Activated effector memory CD4-positive, alpha-beta T cell treated with anti-CD3 and anti-CD28 coated beads, Interleukin-2, amount 50 U/mL, for 16 hours (primary cell): ENCODE data around the gene CELA3A.
"Not testable (repeated sequence)": the region's sequence is repeated elsewhere in the genome, so short reads cannot be mapped to it uniquely, and the experiment has no call there.

ENCODE experiments used
- DNase-seq: peaks from one replicate; pipeline ENCODE4 v3.0.0-alpha.2; 2020

The CELA3A gene

DNA sequence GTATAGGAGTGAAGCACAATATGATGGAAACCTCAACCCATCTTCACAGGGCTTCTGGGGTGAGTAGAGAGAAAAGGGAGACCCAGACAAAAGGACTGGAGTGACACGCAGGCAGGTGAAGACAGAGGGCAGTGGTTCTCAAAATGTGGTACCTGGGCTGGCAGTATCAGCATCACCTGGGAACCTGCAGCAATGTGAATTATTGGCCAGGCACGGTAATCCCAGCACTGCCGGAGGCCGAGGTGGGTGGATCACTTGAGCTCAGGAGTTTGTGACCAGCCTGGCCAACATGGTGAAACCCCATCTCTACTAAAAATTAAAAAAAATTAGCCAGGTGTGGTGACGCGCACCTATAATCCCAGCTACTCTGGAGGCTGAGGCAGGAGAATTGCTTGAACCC, 19.3 kb upstream of the CELA3A start:
- DNase-seq, result not testable (repeated sequence)

DNA sequence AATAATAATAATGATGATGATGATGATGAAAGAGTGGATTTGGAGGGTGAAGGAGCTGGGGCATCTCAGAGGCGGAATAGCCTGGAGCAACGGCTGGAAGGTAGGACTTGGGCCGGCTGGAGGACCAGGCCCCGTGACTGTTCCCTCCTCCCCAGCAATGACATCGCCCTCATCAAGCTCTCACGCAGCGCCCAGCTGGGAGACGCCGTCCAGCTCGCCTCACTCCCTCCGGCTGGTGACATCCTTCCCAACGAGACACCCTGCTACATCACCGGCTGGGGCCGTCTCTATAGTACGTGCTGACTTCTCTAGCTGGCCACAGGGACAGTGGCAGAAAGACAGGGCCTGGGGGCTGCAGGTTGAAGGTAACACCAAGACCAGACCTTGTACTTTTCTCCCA, 17.9 kb upstream of the CELA3A start:
- not testable (repeated sequence) for DNase-seq

GRCh38 chr1:21985893-21986292, 15.6 kb upstream of the CELA3A start:
- DNase-seq, result not testable (repeated sequence)

- not testable (repeated sequence) for DNase-seq
Observed at GRCh38 chr1:21986386-21986785, 15.1 kb upstream of the CELA3A start.

- not testable (repeated sequence) for DNase-seq
Observed at GRCh38 chr1:21989672-21990393, 11.6 kb upstream of the CELA3A start.

- not testable (repeated sequence) for DNase-seq
Observed at GRCh38 chr1:21992186-21992585, 9.3 kb upstream of the CELA3A start.

DNA sequence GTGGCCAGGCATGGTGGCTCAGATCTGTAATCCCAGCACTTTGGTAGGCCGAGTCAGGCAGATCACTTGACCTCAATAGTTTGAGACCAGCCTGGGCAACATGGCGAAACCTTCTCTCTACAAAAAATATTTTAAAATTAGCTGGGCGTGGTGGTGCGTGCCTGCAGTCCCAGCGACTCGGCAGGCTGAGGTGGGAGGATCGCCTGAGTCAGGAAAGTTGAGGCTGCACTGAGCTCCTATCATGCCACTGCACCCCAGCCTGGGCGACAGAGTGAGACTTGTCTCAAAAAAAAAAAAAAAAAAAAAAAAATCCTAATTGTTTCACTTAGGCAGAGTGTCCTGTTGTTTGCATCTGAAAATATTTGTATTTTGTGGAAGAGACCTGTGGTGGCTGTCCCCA, 6.7 kb upstream of the CELA3A start:
- DNase-seq, result not testable (repeated sequence)

- not testable (repeated sequence) for DNase-seq
Observed at GRCh38 chr1:21996663-21996970, 4.8 kb upstream of the CELA3A start.

GRCh38 chr1:21997891-21998623, 3.4 kb upstream of the CELA3A start:
- not testable (repeated sequence) for DNase-seq

- DNase-seq, result not testable (repeated sequence)
Observed at GRCh38 chr1:21998624-21999294, 2.7 kb upstream of the CELA3A start.

DNA sequence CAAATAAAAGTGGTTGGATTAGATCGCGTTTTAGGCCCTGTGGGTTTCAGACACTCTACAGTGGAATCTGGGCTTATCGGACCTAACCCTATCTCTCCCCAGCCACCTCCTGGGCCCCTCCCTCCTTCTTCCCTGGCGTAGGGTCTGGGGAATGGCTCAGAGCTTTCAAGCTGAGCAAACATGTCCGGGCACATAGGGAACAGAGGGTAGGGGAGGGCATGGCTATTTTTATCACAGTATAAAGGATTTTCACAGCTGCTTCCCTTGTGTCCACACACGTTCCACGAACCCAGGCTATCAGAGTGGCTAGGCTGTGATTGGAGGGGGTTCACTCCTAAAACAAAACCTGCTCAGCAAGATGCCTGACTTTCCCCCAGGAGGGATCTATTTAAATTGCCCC, 1.8 kb upstream of the CELA3A start:
- DNase-seq, result not testable (repeated sequence)

GRCh38 chr1:22002461-22002860, 1.0 kb downstream of the CELA3A start:
- not testable (repeated sequence) for DNase-seq

GRCh38 chr1:22002875-22003274, 1.4 kb downstream of the CELA3A start:
- not testable (repeated sequence) for DNase-seq

- not testable (repeated sequence) for DNase-seq
Observed at GRCh38 chr1:22003959-22004358, 2.5 kb downstream of the CELA3A start.

GRCh38 chr1:22005261-22006149, 4.0 kb downstream of the CELA3A start:
- DNase-seq, result peak; percentile 70

DNA sequence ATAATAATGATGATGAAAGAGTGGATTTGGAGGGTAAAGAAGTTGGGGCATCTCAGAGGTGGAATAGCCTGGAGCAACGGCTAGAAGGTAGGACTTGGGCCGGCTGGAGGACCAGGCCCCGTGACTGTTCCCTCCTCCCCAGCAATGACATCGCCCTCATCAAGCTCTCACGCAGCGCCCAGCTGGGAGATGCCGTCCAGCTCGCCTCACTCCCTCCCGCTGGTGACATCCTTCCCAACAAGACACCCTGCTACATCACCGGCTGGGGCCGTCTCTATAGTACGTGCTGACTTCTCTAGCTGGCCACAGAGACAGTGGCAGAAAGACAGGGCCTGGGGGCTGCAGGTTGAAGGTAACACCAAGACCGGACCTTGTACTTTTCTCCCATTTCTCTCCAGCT, 5.3 kb downstream of the CELA3A start:
- not testable (repeated sequence) for DNase-seq

GRCh38 chr1:22007262-22007661, 5.8 kb downstream of the CELA3A start:
- not testable (repeated sequence) for DNase-seq

DNA sequence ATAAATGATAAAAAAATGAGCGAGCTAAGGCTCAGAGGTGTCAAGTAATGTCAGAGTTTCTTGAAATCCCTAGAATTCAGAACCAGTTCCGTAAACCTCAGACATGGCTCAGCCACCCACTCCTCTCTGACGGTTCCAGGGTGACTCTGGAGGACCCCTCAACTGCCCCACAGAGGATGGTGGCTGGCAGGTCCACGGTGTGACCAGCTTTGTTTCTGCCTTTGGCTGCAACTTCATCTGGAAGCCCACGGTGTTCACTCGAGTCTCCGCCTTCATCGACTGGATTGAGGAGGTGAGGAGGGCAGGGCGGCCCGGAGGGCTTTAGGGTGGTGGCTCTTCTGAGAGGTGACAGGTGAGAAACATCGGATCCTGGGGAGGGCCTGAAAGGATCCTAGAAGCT, 8.1 kb downstream of the CELA3A start:
- not testable (repeated sequence) for DNase-seq

DNA sequence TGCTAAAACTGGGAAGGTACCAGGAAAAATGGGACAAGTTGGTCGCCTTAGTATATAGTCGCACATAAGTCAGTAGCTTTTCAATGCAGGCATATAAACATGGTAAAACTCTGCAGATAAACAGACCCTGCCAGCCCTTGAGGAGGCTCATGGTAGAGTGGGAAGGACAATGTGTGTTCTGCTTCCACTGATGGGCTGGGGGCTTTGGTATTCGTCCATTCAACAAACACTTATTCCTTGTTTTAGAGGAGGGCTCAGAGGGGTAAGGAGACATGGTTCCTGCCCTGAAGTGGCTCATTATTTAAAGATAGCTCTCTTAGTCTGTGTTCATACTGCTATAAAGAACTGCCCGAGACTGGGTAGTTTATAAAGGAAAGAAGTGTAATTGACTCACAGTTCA, 11.3 kb downstream of the CELA3A start:
- DNase-seq, result not testable (repeated sequence)

GRCh38 chr1:22014575-22015206, 13.2 kb downstream of the CELA3A start:
- DNase-seq, result not testable (repeated sequence)

DNA sequence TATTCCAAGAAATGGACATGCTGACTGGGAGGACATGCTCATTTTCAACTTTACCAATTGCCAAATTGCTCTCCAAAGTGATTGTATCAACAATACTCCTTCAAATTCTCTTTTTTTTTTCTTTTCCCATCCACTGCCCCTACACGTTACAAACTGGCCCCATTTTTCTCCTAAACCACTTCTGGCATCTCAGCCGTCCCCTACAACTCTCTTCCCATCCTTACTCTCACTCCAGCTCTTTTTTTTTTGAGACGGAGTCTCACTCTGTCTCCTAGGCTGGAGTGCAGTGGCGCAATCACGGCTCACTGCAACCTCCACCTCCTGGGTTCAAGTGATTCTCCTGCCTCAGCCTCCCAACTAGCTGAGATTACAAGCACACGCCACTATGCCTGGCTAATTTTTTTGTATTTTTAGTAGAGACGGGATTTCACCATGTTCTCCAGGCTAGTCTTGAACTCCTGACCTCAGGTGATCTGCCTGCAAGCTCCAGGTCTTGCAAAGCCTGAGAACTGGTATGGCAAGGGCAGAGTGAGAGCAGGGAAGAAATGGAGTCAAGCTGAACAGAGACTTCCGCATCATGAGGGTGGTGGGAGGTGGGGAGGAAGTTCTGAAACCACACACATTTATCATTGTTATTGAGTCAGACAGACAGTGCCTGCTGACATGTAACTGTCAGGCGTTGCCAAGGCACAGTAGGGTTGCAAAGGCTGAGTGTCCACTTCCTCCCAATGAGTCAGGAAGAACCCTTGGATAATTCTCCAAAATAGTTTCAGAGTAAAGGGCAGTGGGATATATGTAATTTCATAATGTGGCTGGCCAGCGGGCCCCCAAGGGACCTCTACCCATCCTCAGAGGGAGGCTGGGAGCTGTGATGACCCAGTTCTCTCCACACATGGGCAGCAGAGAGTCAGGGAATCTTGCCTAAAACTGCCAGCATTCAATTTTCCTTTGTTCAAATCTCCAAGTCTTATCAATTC, 17.4 kb downstream of the CELA3A start:
- DNase-seq, result peak; percentile 85
